Type B pancreatic cell (in vitro differentiated cells): ENCODE measurements around the gene LTB4R. TPM values are rescaled to one million over a fixed set of nuclear protein-coding genes. Genes with fewer than 3 reads are reported as not detected.

ENCODE experiments used
- DNase-seq: peaks from one replicate; pipeline ENCODE4 v3.0.0; 2021; ENCODE audit warnings: mixed read lengths; ENCODE audit not compliant: unreplicated experiment; ENCODE audit errors: extremely low spot score
- H3K27ac Mint-ChIP-seq: 2 replicates; pipeline ENCODE4 v1.8.0; 2021; ENCODE audit warnings: mild to moderate bottlenecking, mixed read lengths
- H3K27me3 Mint-ChIP-seq: 2 replicates; pipeline ENCODE4 v1.8.0; 2021; ENCODE audit warnings: mixed read lengths
- H3K36me3 Mint-ChIP-seq: 2 replicates; pipeline ENCODE4 v1.8.0; 2021; ENCODE audit warnings: mixed read lengths
- H3K4me1 Mint-ChIP-seq: one replicate; pipeline ENCODE4 v1.8.0; 2021; ENCODE audit warnings: mixed read lengths; ENCODE audit not compliant: unreplicated experiment
- H3K4me3 Mint-ChIP-seq: 2 replicates; pipeline ENCODE4 v1.8.0; 2021; ENCODE audit warnings: mild to moderate bottlenecking, mixed read lengths
- H3K9me3 Mint-ChIP-seq: 2 replicates; pipeline ENCODE4 v1.8.0; 2021; ENCODE audit warnings: mixed read lengths
- CTCF ChIP-seq: fragments of 200-600 bp; sonication (generic); conservative IDR thresholded peaks from 2 replicates; pipeline ENCODE4 v1.5.0; 2021; ENCODE audit warnings: antibody characterized with exemption, mild to moderate bottlenecking
- total RNA-seq: library from RNA; stranded (reverse); gene quantifications from 2 replicates; pipeline ENCODE4 v1.2.1, GENCODE V29; 2021; ENCODE audit warnings: low replicate concordance

LTB4R gene
- total RNA-seq, 1 donor from 2014 or later, result 8.8 TPM

- DNase-seq, result no peak
- no peak for TF ChIP-seq CTCF
- Mint-ChIP-seq H3K9me3 (no peaks in the 10 kb centered on the region), H3K27me3 (peaks cover 23% of the 10 kb centered on the region), H3K36me3 (no peaks in the 10 kb centered on the region), H3K4me3 (no peak overlapping the region), H3K4me1 (no peaks in the 10 kb centered on the region), H3K27ac (no peak overlapping the region)
Observed at GRCh38 chr14:24360281-24360680, 49.0 kb downstream of the LTB4R start.

DNA sequence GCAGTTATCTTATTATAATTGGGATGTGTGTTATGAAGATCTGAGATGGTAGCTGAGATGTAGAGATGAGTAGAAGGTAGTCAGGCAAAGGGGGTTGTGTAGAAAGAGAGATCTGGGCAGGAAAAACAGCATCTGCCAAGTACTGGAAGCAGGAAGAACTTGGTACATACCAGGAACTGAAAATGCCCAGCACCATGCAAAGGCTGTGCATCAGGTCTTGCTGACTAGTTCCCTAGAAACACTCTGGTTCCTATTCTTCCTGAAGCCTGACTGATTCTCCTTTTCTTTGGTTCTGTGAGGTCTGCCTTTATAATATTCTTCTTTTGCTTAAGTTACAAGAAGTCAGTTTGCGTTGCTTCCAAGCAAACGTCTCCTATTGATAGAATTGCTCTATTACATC, 50.0 kb downstream of the LTB4R start:
- no peak overlapping the region for H3K27ac Mint-ChIP-seq
- TF ChIP-seq CTCF, result no peak
- peaks cover 23% of the 10 kb centered on the region for H3K27me3 Mint-ChIP-seq

DNA sequence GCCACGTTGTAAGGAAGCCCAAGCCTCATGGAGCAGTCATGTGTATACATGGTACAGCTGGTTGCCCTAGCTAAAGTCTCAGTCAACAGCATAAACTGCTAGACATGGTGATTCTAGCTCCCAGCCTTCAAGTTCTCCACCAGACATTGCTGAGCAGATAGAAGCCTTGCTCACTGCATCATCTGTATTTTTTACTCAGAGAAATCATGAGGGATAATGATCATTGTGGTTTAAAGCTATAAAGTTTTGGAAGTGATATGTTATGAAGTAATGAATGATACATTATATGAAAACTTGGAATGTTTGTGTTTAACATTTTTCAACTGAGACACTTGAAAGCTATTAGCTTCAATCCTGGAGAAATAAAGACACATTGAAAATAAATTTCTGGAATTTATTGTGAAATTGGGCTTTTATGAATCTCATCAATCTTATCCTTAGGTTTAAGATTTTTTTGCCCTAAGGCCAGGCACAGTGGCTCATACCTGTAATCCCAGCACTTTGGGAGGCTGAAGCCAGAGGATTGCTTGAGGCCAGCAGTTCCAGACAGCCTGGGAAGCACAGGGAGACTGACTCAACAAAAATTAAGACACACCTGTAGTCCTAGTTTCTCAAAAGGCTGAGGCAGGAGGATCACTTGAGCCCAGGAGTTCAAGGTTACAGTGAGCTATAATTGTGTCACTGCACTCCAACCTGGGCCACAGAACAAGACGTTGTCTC, 51.1 kb downstream of the LTB4R start:
- Mint-ChIP-seq H3K27ac (no peak overlapping the region), H3K4me1 (peaks cover 9% of the 10 kb centered on the region), H3K4me3 (no peak overlapping the region), H3K9me3 (no peaks in the 10 kb centered on the region), H3K36me3 (no peaks in the 10 kb centered on the region), H3K27me3 (peaks cover 18% of the 10 kb centered on the region)
- no peak for DNase-seq
- no peak for TF ChIP-seq CTCF

More for the DNA sequence above, 50.0 kb downstream of the LTB4R start:
- Mint-ChIP-seq H3K4me1 (peaks cover 7% of the 10 kb centered on the region), H3K4me3 (no peak overlapping the region), H3K36me3 (no peaks in the 10 kb centered on the region), H3K9me3 (no peaks in the 10 kb centered on the region)
- DNase-seq, result no peak

DNA sequence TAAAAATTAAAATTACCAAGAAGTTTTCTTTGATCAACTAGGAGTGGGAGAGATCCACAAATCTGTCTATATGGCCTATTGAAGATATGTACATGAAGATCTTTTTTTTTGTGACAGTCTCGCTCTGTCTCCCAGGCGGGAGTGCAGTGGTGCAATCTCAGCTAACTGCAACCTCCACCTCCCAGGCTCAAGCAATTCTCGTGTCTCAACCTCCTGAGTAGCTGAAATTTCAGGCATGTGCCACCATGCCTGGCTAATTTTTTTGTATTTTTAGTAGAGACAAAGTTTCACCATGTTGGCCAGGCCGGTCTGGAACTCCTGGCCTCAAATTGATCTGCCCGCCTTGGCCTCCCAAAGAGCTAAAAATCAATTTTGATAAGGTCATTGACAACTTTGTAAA, 52.1 kb downstream of the LTB4R start:
- no peak for TF ChIP-seq CTCF
- Mint-ChIP-seq H3K4me1 (peaks cover 15% of the 10 kb centered on the region), H3K4me3 (no peak overlapping the region), H3K27ac (no peak overlapping the region), H3K9me3 (no peaks in the 10 kb centered on the region), H3K36me3 (no peaks in the 10 kb centered on the region), H3K27me3 (peaks cover 17% of the 10 kb centered on the region)
- no peak for DNase-seq

DNA sequence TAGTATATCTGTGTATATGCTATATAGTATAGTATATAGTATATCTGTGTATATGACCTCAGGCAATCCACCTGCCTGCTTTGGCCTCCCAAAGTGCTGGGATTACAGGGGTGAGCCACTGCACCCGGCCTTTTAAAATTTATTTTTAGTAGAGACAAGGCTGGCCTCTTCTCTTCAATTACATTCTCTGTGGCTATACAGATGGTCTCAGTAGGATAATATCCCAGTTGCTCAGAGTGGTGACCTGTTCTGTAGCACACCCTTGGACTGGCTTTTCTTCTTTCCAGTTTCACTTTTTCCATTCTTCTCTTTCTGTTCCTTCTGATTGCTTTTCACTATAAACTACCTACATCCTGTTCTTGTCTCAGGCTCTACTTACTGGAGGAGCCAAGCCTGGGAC, 53.5 kb downstream of the LTB4R start:
- no peak for DNase-seq
- no peak overlapping the region for H3K4me3 Mint-ChIP-seq
- peaks cover 15% of the 10 kb centered on the region for H3K4me1 Mint-ChIP-seq
- H3K27me3 Mint-ChIP-seq, result peaks cover 13% of the 10 kb centered on the region
- H3K27ac Mint-ChIP-seq, result no peak overlapping the region
- no peaks in the 10 kb centered on the region for H3K9me3 Mint-ChIP-seq
- TF ChIP-seq CTCF, result no peak
- H3K36me3 Mint-ChIP-seq, result no peaks in the 10 kb centered on the region
